HEK293 (cell line): ENCODE data around the gene HACD3.

ENCODE experiments used
- CTCF ChIA-PET: fragments of 350-600 bp; formaldehyde crosslinking; extraction: SDS; loops from one replicate; lab custom pipeline; 2021; ENCODE audit warnings: antibody characterized with exemption; lab: Yijun Ruan, JAX
- POLR2A ChIA-PET: fragments of 300-600 bp; formaldehyde crosslinking; extraction: SDS; loops from one replicate; lab custom pipeline; 2020; ENCODE audit warnings: antibody characterized with exemption, inconsistent platforms; lab: Yijun Ruan, JAX
- H3K27ac ChIP-seq: fragments of 200-500 bp; sonication (Bioruptor generic); 2 replicates; pipeline ENCODE4 v1.5.1; 2014; ENCODE audit warnings: low read depth, low read length, control low read depth, inconsistent platforms; ENCODE audit errors: extremely low read depth
- H3K36me3 ChIP-seq, 2 experiments: fragments of 200-500 bp in 1 of 2; sonication (Bioruptor generic) in 1 of 2; 1 replicate in 1 of 2; 2 replicates in 1 of 2; pipeline ENCODE4 v1.5.1; 2014 to 2017; ENCODE audit warnings: inconsistent platforms in 2 of 2, low read length in 2 of 2; ENCODE audit not compliant: control insufficient read depth in 2 of 2, insufficient read depth in 1 of 2
- H3K4me1 ChIP-seq: fragments of 200-500 bp; sonication (Bioruptor generic); 2 replicates; pipeline ENCODE4 v1.5.1; 2014; ENCODE audit warnings: mild to moderate bottlenecking, low read length, inconsistent platforms; ENCODE audit not compliant: control insufficient read depth, insufficient read depth
- H3K4me3 ChIP-seq: 2 replicates; pipeline ENCODE4 v1.5.1; 2011; ENCODE audit warnings: low read depth, mild to moderate bottlenecking, control low read depth, low read length, moderate library complexity
- H3K9me3 ChIP-seq: fragments of 200-500 bp; sonication (Bioruptor generic); 2 replicates; pipeline ENCODE4 v1.5.1; 2014; ENCODE audit warnings: low read depth, low read length, inconsistent platforms; ENCODE audit not compliant: control insufficient read depth, insufficient read depth
- GFI1B ChIP-seq: fragments of 450-650 bp; formaldehyde crosslinking; IDR thresholded peaks from 2 replicates; pipeline ENCODE4 v1.5.1; 2016; ENCODE audit warnings: missing biosample characterization, missing genetic modification characterization
- HOXA7 ChIP-seq: sonication (generic); formaldehyde crosslinking; IDR thresholded peaks from 2 replicates; pipeline ENCODE4 v1.8.1; 2022; ENCODE audit warnings: missing genetic modification reagents, borderline replicate concordance
- SCRT1 ChIP-seq: fragments of 450-650 bp; formaldehyde crosslinking; IDR thresholded peaks from 2 replicates; pipeline ENCODE4 v1.5.1; 2016; ENCODE audit warnings: missing biosample characterization, missing genetic modification characterization, borderline replicate concordance
- SCRT2 ChIP-seq: fragments of 450-650 bp; formaldehyde crosslinking; IDR thresholded peaks from 2 replicates; pipeline ENCODE4 v1.5.1; 2016; ENCODE audit warnings: missing biosample characterization, missing genetic modification characterization
- ZNF23 ChIP-seq: fragments of 450-650 bp; formaldehyde crosslinking; IDR thresholded peaks from 2 replicates; pipeline ENCODE4 v1.5.1; 2016; ENCODE audit warnings: missing biosample characterization, missing genetic modification characterization, borderline replicate concordance
- ZNF239 ChIP-seq: fragments of 450-650 bp; formaldehyde crosslinking; IDR thresholded peaks from 2 replicates; pipeline ENCODE4 v1.5.1; 2016; ENCODE audit warnings: missing biosample characterization, missing genetic modification characterization
- ZNF354C ChIP-seq: fragments of 450-650 bp; formaldehyde crosslinking; IDR thresholded peaks from 2 replicates; pipeline ENCODE4 v1.5.1; 2016; ENCODE audit warnings: missing biosample characterization, missing genetic modification characterization, low read depth, borderline replicate concordance
- ZNF391 ChIP-seq: fragments of 450-650 bp; formaldehyde crosslinking; IDR thresholded peaks from 2 replicates; pipeline ENCODE4 v1.5.1; 2016; ENCODE audit warnings: low read depth, missing biosample characterization, missing genetic modification characterization, borderline replicate concordance
- ZNF433 ChIP-seq: fragments of 450-650 bp; formaldehyde crosslinking; IDR thresholded peaks from 2 replicates; pipeline ENCODE4 v1.5.1; 2016; ENCODE audit warnings: missing biosample characterization, missing genetic modification characterization, low read depth
- ZNF48 ChIP-seq: fragments of 450-650 bp; formaldehyde crosslinking; IDR thresholded peaks from 2 replicates; pipeline ENCODE4 v1.5.1; 2016; ENCODE audit warnings: missing biosample characterization, missing genetic modification characterization
- ZNF501 ChIP-seq: fragments of 450-650 bp; formaldehyde crosslinking; IDR thresholded peaks from 2 replicates; pipeline ENCODE4 v1.5.1; 2016; ENCODE audit warnings: missing biosample characterization, missing genetic modification characterization
- ZNF600 ChIP-seq: fragments of 450-650 bp; formaldehyde crosslinking; IDR thresholded peaks from 2 replicates; pipeline ENCODE4 v1.5.1; 2016; ENCODE audit warnings: missing biosample characterization, missing genetic modification characterization
- ZNF654 ChIP-seq: fragments of 450-650 bp; formaldehyde crosslinking; IDR thresholded peaks from 2 replicates; pipeline ENCODE4 v1.5.1; 2016; ENCODE audit warnings: low read depth, missing biosample characterization, missing genetic modification characterization
- ZNF677 ChIP-seq: fragments of 450-650 bp; IDR thresholded peaks from 2 replicates; pipeline ENCODE4 v1.5.0; 2018; ENCODE audit warnings: missing biosample characterization, mild to moderate bottlenecking, missing genetic modification characterization, moderate library complexity
- ZNF830 ChIP-seq: fragments of 450-650 bp; IDR thresholded peaks from 2 replicates; pipeline ENCODE4 v1.5.0; 2018; ENCODE audit warnings: missing biosample characterization, missing genetic modification characterization, low read depth, mild to moderate bottlenecking, moderate library complexity
- TF ChIP-seq, protein P1 (sequence below): fragments of 450-650 bp; formaldehyde crosslinking; IDR thresholded peaks from 2 replicates; pipeline ENCODE4 v1.5.1; 2016; ENCODE audit warnings: missing biosample characterization, missing genetic modification characterization, low read depth
- TF ChIP-seq, protein P2 (sequence below): fragments of 450-650 bp; formaldehyde crosslinking; IDR thresholded peaks from 2 replicates; pipeline ENCODE4 v1.5.1; 2016; ENCODE audit warnings: missing biosample characterization, missing genetic modification characterization

HACD3 gene

DNA sequence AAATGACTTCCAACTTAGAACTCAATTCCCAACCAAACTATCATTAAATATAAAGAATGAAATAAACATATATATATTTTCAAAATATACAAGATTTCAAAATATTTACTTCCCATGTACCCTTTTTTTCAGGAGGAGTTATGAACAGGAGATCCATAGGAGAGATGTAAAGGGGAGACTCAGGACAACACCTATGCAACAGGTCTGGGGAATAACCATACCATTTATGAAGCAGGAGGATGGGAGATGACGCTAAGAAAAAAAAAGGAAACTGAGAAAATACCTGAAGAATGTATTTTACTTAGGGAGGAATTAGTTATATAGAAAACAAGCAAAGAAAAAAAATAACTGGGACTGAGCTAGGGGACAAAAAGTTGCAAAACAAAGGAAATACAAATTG lies 56.8 kb downstream of the HACD3 start:
- no peaks in the 10 kb centered on the region for H3K9me3 ChIP-seq
- H3K36me3 ChIP-seq = peaks cover 89 to 93% of the 10 kb centered on the region in 2 experiments
- CTCF ChIA-PET = no interaction called here
- H3K4me3 ChIP-seq = no peak overlapping the region
- H3K27ac ChIP-seq = no peak overlapping the region
- POLR2A ChIA-PET = no interaction called here
- TF ChIP-seq, protein P1, sequence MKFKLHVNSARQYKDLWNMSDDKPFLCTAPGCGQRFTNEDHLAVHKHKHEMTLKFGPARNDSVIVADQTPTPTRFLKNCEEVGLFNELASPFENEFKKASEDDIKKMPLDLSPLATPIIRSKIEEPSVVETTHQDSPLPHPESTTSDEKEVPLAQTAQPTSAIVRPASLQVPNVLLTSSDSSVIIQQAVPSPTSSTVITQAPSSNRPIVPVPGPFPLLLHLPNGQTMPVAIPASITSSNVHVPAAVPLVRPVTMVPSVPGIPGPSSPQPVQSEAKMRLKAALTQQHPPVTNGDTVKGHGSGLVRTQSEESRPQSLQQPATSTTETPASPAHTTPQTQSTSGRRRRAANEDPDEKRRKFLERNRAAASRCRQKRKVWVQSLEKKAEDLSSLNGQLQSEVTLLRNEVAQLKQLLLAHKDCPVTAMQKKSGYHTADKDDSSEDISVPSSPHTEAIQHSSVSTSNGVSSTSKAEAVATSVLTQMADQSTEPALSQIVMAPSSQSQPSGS (tag by site-specific recombination) = no peak
- no peak for TF ChIP-seq HOXA7 (CRISPR knock-in tag)
- TF ChIP-seq ZNF600 (tag by site-specific recombination) = no peak
- no peak for TF ChIP-seq ZNF501 (tag by site-specific recombination)
- TF ChIP-seq ZNF23 = no peak
- TF ChIP-seq ZNF677 (tag by site-specific recombination) = no peak
- TF ChIP-seq GFI1B (tag by site-specific recombination) = no peak
- TF ChIP-seq ZNF433 (tag by site-specific recombination) = no peak
- TF ChIP-seq ZNF830 (tag by site-specific recombination) = no peak
- peak; percentile 80 for TF ChIP-seq SCRT2 (tag by site-specific recombination)
- TF ChIP-seq ZNF239 = no peak
- TF ChIP-seq SCRT1 (tag by site-specific recombination) = peak; percentile 58
- H3K4me1 ChIP-seq = no peaks in the 10 kb centered on the region

DNA sequence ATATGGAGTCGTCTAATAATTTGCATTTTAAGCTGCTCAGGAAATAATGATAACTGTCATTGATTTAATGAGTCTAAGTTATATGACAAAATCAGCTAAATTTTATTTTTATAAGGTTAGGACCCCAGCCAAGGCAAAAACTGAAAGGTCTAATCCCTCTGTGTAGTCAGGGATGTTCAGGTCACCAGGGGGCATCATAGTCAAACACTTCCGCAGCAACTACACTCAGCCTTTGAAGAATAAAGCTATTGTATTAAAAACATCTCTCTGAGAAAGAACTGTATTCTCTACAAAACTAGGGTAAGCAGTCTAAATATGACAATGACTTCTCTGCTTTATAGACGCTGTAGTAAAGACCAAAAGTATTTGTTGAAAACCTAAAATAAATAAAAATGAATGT lies 65.7 kb downstream of the HACD3 start:
- Histone ChIP-seq H3K27ac (no peak overlapping the region), H3K36me3 (peaks cover 89% of the 10 kb centered on the region in 2 experiments), H3K4me1 (no peaks in the 10 kb centered on the region), H3K4me3 (no peak overlapping the region), H3K9me3 (no peaks in the 10 kb centered on the region)
- ChIA-PET CTCF (interaction anchor here (0.6 to 2.5 kb wide), 12 partner anchors 9 to 721 kb away, joined by 3 to 13 read pairs (median 4); partner anchors contain the start of genes HACD3 and INTS14), POLR2A (interaction anchor here (1.2 kb wide), 1 partner anchor 11 kb away, joined by 3 read pairs; no protein-coding TSS in a partner anchor)
- TF ChIP-seq, protein P2, sequence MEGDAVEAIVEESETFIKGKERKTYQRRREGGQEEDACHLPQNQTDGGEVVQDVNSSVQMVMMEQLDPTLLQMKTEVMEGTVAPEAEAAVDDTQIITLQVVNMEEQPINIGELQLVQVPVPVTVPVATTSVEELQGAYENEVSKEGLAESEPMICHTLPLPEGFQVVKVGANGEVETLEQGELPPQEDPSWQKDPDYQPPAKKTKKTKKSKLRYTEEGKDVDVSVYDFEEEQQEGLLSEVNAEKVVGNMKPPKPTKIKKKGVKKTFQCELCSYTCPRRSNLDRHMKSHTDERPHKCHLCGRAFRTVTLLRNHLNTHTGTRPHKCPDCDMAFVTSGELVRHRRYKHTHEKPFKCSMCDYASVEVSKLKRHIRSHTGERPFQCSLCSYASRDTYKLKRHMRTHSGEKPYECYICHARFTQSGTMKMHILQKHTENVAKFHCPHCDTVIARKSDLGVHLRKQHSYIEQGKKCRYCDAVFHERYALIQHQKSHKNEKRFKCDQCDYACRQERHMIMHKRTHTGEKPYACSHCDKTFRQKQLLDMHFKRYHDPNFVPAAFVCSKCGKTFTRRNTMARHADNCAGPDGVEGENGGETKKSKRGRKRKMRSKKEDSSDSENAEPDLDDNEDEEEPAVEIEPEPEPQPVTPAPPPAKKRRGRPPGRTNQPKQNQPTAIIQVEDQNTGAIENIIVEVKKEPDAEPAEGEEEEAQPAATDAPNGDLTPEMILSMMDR (tag by site-specific recombination) = peak; percentile 10; the same call in 1 of the 2 replicates
- TF ChIP-seq ZNF354C (tag by site-specific recombination) (no peak), ZNF654 (tag by site-specific recombination) (peak; percentile 38)

DNA sequence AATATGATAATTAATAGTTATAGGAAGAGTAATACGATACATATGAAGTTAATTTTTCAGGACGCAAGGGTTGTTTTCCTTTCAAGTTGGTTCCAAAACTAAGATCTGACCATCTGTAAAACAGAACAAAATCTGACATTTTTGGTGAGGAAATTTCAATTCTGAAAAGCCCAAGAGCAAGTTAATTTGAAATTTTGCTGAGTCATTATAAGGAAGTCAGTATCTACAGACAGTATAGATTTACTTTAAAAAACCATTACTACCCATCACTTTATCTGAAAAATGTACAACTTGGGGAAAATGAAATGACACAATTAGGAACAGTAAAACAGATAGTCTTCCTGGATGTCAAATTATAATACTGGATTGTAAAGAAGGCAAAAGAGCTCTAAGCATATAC lies 68.2 kb downstream of the HACD3 start:
- ChIA-PET CTCF (interaction anchor here (0.7 to 1.2 kb wide), 2 partner anchors 12 to 593 kb away, joined by 3 to 5 read pairs; partner anchors contain the start of gene INTS14), POLR2A (interaction anchor here (3.1 kb wide), 1 partner anchor 12 kb away, joined by 12 read pairs; the partner anchor contains the start of gene INTS14)
- H3K36me3 ChIP-seq = peaks cover 86 to 88% of the 10 kb centered on the region in 2 experiments
- no peak for TF ChIP-seq ZNF391 (tag by site-specific recombination)
- TF ChIP-seq ZNF48 (tag by site-specific recombination) = no peak
- no peak overlapping the region for H3K4me3 ChIP-seq
- no peaks in the 10 kb centered on the region for H3K4me1 ChIP-seq
- H3K27ac ChIP-seq = no peak overlapping the region
- H3K9me3 ChIP-seq = no peaks in the 10 kb centered on the region
